Activated CD4-positive, alpha-beta memory T cell treated with anti-CD3 and anti-CD28 coated beads for 36 hours (primary cell): Measurements from ENCODE around the gene GLI3. TPM values are rescaled to one million over a fixed set of nuclear protein-coding genes. Genes with fewer than 3 reads are reported as not detected.

ENCODE experiments used
- CTCF ChIA-PET: fragments of 350-600 bp; sonication (Branson Sonifier 250); formaldehyde crosslinking; loops from one replicate; lab custom pipeline; 2021; ENCODE audit warnings: antibody characterized with exemption, inconsistent platforms; lab: Charles Lee
- POLR2A ChIA-PET: fragments of 350-600 bp; sonication (Branson Sonifier 250); formaldehyde crosslinking; loops from one replicate; lab custom pipeline; 2021; ENCODE audit warnings: antibody characterized with exemption; lab: Charles Lee
- DNase-seq: peaks from one replicate; pipeline ENCODE4 v3.0.0-alpha.2; 2020
- H3K27ac Mint-ChIP-seq: one replicate; pipeline ENCODE4 v1.8.0; 2021; ENCODE audit warnings: mixed read lengths
- H3K27me3 Mint-ChIP-seq: one replicate; pipeline ENCODE4 v1.8.0; 2021; ENCODE audit warnings: mixed read lengths
- H3K36me3 Mint-ChIP-seq: one replicate; pipeline ENCODE4 v1.8.0; 2021; ENCODE audit warnings: mixed read lengths
- H3K4me1 Mint-ChIP-seq: one replicate; pipeline ENCODE4 v1.8.0; 2021; ENCODE audit warnings: low read depth, mixed read lengths
- H3K4me3 Mint-ChIP-seq: one replicate; pipeline ENCODE4 v1.8.0; 2021; ENCODE audit warnings: mild to moderate bottlenecking, mixed read lengths
- H3K9me3 Mint-ChIP-seq: one replicate; pipeline ENCODE4 v1.8.0; 2021; ENCODE audit warnings: mixed read lengths
- intact Hi-C: fragments of 100-400 bp; cut with micrococcal nuclease; formaldehyde crosslinking; loops from one replicate; pipeline ENCODE4 v1.15.1; 2023
- total RNA-seq, 2 experiments: library from RNA; stranded (reverse); gene quantifications; one replicate each; pipeline ENCODE4 v1.2.3, GENCODE V29; 2021

GLI3 gene
- total RNA-seq, 2 experiments from 2014 or later, result 0.02 TPM; not detected in 1

DNA sequence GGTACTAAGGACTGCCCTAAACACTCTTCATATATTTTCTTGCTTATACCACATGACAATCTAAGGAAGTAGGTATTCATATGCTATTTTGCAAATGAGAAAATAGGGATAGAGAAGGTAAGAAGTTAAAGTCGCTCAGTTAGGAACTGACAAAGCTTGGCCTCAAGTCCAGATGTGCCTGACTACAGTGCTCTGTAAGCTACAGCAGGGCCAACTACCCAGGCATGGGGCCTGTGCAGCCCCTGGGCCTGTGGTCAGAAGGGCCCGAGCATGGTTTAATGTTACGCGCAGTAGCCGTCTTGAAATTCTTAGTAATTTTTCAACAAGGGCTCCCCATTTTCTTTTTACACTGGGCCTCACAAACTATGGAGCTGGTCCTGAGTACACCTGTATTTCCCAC, 146.2 kb downstream of the GLI3 start:
- Mint-ChIP-seq H3K27me3 (no peaks in the 10 kb centered on the region), H3K4me3 (no peak overlapping the region), H3K4me1 (no peaks in the 10 kb centered on the region), H3K27ac (no peak overlapping the region), H3K36me3 (no peaks in the 10 kb centered on the region), H3K9me3 (no peaks in the 10 kb centered on the region)
- no peak for DNase-seq
- intact Hi-C loops, result no loop called here
- ChIA-PET POLR2A (no interaction called here), CTCF (no interaction called here)

DNA sequence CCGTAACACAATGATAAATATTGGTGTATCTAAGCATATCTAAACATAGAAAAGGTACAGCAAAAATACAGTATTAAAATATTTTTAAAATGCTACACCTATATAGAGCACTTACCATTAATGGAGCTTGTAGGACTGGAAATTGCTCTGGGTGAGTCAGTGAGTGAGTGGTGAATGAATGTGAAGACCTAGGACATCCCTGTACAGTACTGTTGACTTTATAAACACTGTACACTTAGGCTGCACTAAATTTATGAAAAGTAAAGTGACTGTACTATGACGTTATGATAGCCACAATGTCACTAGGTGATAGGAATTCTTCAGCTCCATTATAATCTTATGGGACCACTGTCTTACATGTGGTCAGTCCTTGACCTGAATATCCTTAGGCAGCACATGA, 147.0 kb downstream of the GLI3 start:
- no peaks in the 10 kb centered on the region for H3K27me3 Mint-ChIP-seq
- no peaks in the 10 kb centered on the region for H3K4me1 Mint-ChIP-seq
- intact Hi-C loops, result no loop called here
- CTCF ChIA-PET, result no interaction called here
- H3K4me3 Mint-ChIP-seq, result no peak overlapping the region
- POLR2A ChIA-PET, result no interaction called here
- no peaks in the 10 kb centered on the region for H3K9me3 Mint-ChIP-seq
- DNase-seq, result no peak
- H3K36me3 Mint-ChIP-seq, result no peaks in the 10 kb centered on the region
- no peak overlapping the region for H3K27ac Mint-ChIP-seq

DNA sequence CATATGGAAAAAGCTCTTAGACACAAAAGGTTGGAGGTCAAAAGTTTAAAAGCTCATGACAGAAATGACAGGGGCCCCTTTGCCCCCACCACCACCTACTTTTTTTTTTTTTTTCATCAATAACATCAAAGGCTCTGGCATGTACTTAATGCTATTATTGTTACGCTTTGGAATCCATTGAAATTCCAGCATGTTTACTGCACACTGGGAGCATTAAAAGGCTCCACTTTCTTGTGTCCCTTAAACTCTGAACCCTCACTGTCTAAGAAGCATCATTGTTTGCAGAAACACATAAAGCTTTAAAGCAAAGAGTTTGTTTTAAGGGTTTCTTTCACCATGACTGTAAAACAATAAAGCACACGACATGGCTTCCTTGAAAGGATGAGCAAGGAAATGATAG, 149.4 kb downstream of the GLI3 start:
- H3K4me3 Mint-ChIP-seq, result no peak overlapping the region
- DNase-seq, result no peak
- intact Hi-C loops, result no loop called here
- H3K27ac Mint-ChIP-seq, result no peak overlapping the region
- no peaks in the 10 kb centered on the region for H3K36me3 Mint-ChIP-seq
- ChIA-PET POLR2A (no interaction called here), CTCF (no interaction called here)
- no peaks in the 10 kb centered on the region for H3K4me1 Mint-ChIP-seq
- no peaks in the 10 kb centered on the region for H3K27me3 Mint-ChIP-seq
- no peaks in the 10 kb centered on the region for H3K9me3 Mint-ChIP-seq

DNA sequence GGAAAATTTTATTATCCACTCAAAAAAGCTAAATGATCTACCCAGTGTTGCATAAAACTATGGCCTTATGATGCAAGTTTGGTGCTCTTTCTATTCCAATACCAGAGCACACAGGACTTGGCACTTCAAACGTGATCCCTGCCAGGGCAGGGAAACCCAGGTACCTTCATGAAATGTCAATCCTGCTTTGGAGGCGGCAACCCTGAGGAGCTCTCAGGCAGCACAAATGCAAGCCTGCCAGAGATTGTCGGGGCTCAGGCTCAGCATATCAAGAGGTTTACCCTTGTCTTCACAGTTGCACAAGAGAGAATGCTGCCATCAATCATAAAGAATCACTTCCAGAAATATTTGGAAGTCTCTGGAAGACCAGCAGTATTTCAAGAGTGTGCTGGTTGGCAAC, 151.5 kb downstream of the GLI3 start:
- Mint-ChIP-seq H3K27ac (no peak overlapping the region), H3K4me3 (no peak overlapping the region), H3K27me3 (no peaks in the 10 kb centered on the region), H3K36me3 (no peaks in the 10 kb centered on the region), H3K9me3 (no peaks in the 10 kb centered on the region), H3K4me1 (no peaks in the 10 kb centered on the region)
- intact Hi-C loops, result no loop called here
- DNase-seq, result no peak
- ChIA-PET CTCF (no interaction called here), POLR2A (no interaction called here)

DNA sequence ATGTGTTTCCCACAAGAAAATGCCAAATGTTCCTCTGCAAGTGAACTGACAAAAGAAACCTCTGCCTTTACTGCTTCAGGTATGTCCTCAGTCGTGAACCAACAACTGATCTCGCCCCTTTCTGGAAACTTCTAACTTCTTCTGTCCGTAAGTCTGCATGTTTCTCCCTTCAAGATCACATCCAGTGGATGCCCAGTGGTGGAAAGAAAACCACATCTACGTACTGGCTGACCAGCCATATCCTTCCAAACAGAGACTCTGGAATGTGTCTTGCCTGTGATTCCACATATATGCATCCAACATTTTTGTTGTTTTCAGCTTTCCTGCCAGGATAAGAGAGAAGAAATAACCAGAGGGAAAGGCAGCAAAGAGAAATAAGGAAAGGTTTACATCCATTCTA, 152.7 kb downstream of the GLI3 start:
- intact Hi-C loops, result no loop called here
- ChIA-PET POLR2A (no interaction called here), CTCF (no interaction called here)
- DNase-seq, result no peak
- no peak overlapping the region for H3K27ac Mint-ChIP-seq
- no peak overlapping the region for H3K4me3 Mint-ChIP-seq
- no peaks in the 10 kb centered on the region for H3K4me1 Mint-ChIP-seq
- H3K27me3 Mint-ChIP-seq, result no peaks in the 10 kb centered on the region
- no peaks in the 10 kb centered on the region for H3K9me3 Mint-ChIP-seq
- H3K36me3 Mint-ChIP-seq, result no peaks in the 10 kb centered on the region

DNA sequence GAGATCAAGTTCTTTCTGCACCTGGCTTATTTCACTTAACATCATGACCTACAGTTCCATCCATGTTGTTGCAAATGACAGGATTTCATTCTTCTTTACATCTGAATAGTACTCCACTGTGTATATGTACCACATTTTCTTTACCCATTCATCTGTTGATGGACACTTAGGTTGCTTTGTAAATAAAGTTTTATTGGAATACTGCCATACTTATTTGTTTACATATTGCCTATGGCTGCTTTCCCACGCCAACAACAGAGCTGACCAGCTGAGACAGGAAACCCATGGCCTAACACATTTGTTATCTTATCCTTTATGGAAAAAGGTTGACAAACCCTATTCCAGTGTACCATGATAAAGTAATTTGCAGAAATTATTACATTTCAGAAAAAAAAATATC, 153.7 kb downstream of the GLI3 start:
- Mint-ChIP-seq H3K9me3 (no peaks in the 10 kb centered on the region), H3K4me1 (no peaks in the 10 kb centered on the region), H3K4me3 (no peak overlapping the region), H3K27ac (no peak overlapping the region), H3K27me3 (no peaks in the 10 kb centered on the region), H3K36me3 (no peaks in the 10 kb centered on the region)
- ChIA-PET CTCF (no interaction called here), POLR2A (no interaction called here)
- intact Hi-C loops, result no loop called here
- DNase-seq, result no peak

DNA sequence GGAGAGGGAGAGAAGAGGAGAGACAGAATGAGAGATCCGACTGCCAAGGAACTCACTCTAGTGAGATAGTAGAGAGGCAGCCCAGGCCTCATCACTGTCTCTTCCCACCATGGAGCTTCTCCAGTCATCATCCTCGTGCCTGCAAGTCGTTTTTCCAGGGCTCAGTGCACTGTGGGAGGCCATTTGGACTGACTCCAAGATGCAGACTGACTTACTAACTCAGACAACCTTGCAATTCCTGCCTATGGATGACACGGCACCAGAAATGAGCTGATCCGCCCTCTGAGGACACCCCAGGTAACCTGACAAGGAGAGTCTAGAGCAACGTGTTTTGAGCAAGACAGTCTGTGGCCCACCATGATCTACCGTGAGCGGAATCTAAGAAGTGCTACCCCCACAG, 154.9 kb downstream of the GLI3 start:
- CTCF ChIA-PET, result no interaction called here
- intact Hi-C loops, result no loop called here
- H3K4me1 Mint-ChIP-seq, result no peaks in the 10 kb centered on the region
- no peak overlapping the region for H3K4me3 Mint-ChIP-seq
- H3K27me3 Mint-ChIP-seq, result no peaks in the 10 kb centered on the region
- H3K9me3 Mint-ChIP-seq, result no peaks in the 10 kb centered on the region
- POLR2A ChIA-PET, result no interaction called here
- H3K27ac Mint-ChIP-seq, result no peak overlapping the region
- H3K36me3 Mint-ChIP-seq, result no peaks in the 10 kb centered on the region
- no peak for DNase-seq

DNA sequence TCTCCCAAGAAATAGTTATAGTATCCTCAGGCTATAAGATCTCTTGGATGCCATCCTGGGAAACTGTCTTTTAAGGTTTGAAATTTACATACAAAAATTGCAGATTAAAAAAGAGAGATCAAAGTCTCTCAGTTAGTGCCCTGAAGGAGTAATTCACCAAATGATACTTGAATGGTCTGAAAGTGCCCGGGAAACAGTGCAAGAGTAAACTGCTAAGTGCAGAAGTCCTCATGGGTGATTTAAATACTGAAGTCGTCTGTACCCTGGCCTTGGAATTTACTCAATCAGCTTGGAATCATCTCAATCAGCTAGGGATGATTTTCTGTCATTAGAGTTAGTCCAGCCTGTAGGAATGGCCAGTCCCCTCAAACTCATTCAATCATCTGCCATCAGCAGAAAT, 155.3 kb downstream of the GLI3 start:
- Mint-ChIP-seq H3K27me3 (peaks cover 1% of the 10 kb centered on the region), H3K36me3 (no peaks in the 10 kb centered on the region), H3K4me3 (no peak overlapping the region), H3K9me3 (no peaks in the 10 kb centered on the region), H3K27ac (no peak overlapping the region), H3K4me1 (no peaks in the 10 kb centered on the region)
- ChIA-PET CTCF (no interaction called here), POLR2A (no interaction called here)
- intact Hi-C loops, result no loop called here
- no peak for DNase-seq

DNA sequence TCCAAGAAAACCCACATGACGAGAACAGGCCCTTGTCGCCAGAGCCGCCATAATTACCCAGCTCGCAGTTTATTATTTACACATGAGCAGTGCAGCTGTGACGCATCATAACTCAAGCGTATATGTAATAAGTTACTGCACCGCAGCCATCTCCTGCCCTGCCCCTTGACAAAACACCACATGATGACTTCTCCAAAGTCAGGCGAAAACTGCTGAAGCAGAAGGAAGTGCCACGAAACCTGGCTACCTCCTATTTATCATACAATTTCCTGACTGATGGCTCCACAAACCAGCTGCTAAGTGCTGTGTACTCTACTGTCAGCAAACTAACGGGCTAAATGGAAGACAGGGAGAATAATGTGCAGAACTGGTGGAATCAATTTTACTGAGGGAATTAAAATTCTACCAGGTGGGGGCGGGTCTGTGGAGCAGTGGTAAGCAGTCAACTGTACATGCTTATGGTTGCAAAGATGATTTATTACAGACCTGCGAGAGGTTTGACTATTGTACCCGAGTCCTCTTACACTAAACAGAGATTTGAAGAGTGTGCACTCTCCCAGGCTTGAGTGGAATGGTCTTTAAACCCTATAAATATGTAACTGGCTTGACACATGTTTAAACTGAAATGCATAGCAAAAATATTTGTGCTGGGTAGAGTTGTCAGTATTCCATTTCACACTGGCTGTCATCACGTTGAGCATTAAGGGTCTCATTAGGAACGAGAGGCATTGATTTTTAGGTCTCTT, 156.0 kb downstream of the GLI3 start:
- intact Hi-C loops, result no loop called here
- no peak overlapping the region for H3K4me3 Mint-ChIP-seq
- no peaks in the 10 kb centered on the region for H3K9me3 Mint-ChIP-seq
- H3K27me3 Mint-ChIP-seq, result peaks cover 1% of the 10 kb centered on the region
- ChIA-PET CTCF (no interaction called here), POLR2A (no interaction called here)
- no peak for DNase-seq
- no peak overlapping the region for H3K27ac Mint-ChIP-seq
- no peaks in the 10 kb centered on the region for H3K4me1 Mint-ChIP-seq
- H3K36me3 Mint-ChIP-seq, result no peaks in the 10 kb centered on the region

DNA sequence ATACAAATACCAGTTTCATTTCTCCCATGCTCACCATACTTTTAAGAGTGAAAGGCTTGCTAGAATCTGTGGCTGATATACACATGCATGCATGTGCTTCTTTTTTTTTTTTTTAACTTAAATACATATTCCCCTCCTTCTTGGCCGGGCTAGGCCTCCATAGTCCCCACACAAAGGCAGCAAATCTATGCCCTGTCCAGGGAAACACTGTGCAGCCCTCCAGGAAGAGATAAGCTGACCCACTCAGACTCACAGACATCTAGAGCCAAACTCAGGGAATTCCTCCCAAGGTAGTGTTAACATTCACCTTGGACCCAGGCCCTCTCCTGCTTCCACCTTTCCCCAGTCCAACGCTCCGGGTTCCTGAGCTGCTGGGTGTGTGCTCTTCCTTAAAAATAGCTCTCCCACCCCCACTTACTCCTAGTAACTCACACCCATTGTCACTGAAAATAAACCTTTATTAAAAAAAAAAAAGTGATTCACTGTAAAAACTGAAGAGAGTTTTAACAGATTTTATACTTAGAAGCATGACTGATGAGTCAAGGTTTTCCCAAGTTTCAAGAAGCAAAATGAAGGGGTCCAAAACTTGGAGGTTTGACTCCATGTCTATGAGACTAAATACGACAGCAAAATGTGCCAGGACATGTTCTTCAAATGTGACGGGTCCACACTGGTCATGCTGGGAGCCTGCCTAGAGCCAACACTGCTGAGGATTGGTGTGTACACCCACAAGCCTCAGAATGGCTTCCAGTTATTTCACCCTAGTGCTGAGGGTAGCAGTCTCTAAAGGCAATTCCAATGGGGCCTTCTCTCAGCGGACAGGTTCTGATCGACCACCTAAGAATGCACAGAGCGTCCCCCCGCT, 159.5 kb downstream of the GLI3 start:
- Mint-ChIP-seq H3K4me1 (no peaks in the 10 kb centered on the region), H3K36me3 (no peaks in the 10 kb centered on the region), H3K9me3 (no peaks in the 10 kb centered on the region), H3K27ac (no peak overlapping the region), H3K4me3 (no peak overlapping the region), H3K27me3 (peaks cover 1% of the 10 kb centered on the region)
- POLR2A ChIA-PET, result no interaction called here
- CTCF ChIA-PET, result no interaction called here
- DNase-seq, result no peak
- intact Hi-C loops, result no loop called here

DNA sequence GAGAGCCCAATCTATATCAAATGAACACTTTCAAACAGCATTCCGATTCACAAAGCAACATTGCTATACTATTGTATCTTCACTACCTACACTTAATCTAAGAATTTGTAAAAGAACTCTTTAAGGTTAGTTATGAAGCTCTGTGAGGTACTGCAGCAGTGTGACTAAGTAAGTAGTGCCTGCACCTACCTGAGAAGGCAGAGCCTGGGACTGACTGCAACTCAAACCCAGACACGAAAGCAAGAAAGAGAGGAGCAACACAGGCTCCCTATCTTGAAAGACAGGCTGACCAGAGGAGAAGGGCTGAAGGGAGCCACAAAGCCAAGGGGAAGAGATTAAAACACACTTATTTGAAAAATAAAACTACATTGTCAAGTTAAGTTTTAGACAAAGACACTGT, 160.1 kb downstream of the GLI3 start:
- Mint-ChIP-seq H3K27ac (no peak overlapping the region), H3K36me3 (no peaks in the 10 kb centered on the region), H3K27me3 (peaks cover 2% of the 10 kb centered on the region), H3K4me1 (no peaks in the 10 kb centered on the region), H3K9me3 (no peaks in the 10 kb centered on the region), H3K4me3 (no peak overlapping the region)
- POLR2A ChIA-PET, result no interaction called here
- DNase-seq, result no peak
- intact Hi-C loops, result no loop called here
- CTCF ChIA-PET, result no interaction called here

DNA sequence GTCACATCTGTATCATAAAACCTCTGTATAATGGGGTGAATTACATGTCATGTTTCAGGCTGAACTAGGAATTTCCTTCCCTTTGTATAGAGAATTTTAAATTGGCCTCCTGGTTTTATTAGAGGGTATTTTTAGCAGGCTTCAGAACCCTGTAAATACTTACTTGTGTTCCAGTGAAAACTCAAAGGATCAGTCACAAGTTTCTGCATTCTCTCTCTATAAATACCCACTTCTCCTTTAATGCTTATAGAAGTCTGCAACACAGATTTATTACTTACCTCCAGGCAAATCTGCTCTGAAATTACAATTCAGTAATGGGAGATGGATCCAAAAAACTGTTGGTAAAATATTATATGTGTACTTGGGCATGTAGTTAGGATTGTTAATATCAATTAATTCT, 161.6 kb downstream of the GLI3 start:
- H3K27ac Mint-ChIP-seq, result no peak overlapping the region
- intact Hi-C loops, result no loop called here

DNA sequence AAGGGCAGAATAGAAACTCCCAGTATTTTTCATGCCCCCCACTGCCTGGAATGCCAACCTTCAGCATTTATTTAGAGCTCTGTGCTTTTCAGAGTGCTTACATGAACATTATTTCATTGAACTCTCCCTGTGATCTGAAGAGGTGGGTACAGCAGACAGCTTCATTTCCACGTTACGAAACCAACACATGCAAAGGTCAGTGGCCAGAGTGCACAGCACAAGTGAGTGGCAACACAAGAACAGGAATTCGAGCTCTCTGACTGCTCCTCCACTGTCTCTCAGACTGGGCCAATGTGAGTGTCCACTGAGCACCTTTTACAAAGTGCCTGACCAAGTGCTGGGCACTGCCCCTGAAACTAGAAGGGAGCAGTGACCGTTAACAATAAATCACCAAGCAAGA, 162.9 kb downstream of the GLI3 start:
- Mint-ChIP-seq H3K4me3 (no peak overlapping the region), H3K4me1 (no peaks in the 10 kb centered on the region), H3K27ac (no peak overlapping the region), H3K9me3 (no peaks in the 10 kb centered on the region), H3K36me3 (no peaks in the 10 kb centered on the region), H3K27me3 (peaks cover 2% of the 10 kb centered on the region)
- intact Hi-C loops, result no loop called here
- CTCF ChIA-PET, result no interaction called here
- no peak for DNase-seq
- POLR2A ChIA-PET, result no interaction called here

More for the DNA sequence above, 161.6 kb downstream of the GLI3 start:
- no peaks in the 10 kb centered on the region for H3K9me3 Mint-ChIP-seq
- DNase-seq, result no peak
- H3K4me1 Mint-ChIP-seq, result no peaks in the 10 kb centered on the region
- POLR2A ChIA-PET, result no interaction called here
- H3K27me3 Mint-ChIP-seq, result peaks cover 2% of the 10 kb centered on the region
- CTCF ChIA-PET, result no interaction called here
- H3K4me3 Mint-ChIP-seq, result no peak overlapping the region
- H3K36me3 Mint-ChIP-seq, result no peaks in the 10 kb centered on the region
